Measurements from ENCODE around the gene ZNF778. TPM values are rescaled to one million over a fixed set of nuclear protein-coding genes. Genes with fewer than 3 reads are reported as not detected.

Gene ZNF778
- total and polyA plus RNA-seq, 10 of the 15 experiments (the other 5 are each of a cell fraction or from before 2014, with no cell fraction given), result 0.20 to 9.7 (median 4.1) TPM

- peaks cover 3 to 9% of the 10 kb centered on the region in 2 experiments; a peak in 3 of 4 replicates for H3K27me3 ChIP-seq (replicated peaks in 1 of 2; ENCODE audit: control insufficient read depth in 2 of 2, insufficient read depth in 2 of 2, low read length in 1 of 2)
- RAD21 ChIA-PET (ENCODE audit: unreplicated experiment), result no interaction called here
- H3K9ac ChIP-seq (ENCODE audit: control insufficient read depth, insufficient read depth, low read length), result no peak overlapping the region
- peaks cover 3% of the 10 kb centered on the region; the same call in 1 of the 3 replicates for H3K9me3 ChIP-seq (replicated peaks; ENCODE audit: control insufficient read depth, insufficient read depth, low read length)
- no peak for DNase-seq (ENCODE audit: low read depth, low spot score)
- no TSS peak for BruUV-seq (replicated peaks)
- H2AFZ ChIP-seq (ENCODE audit: control insufficient read depth, low read depth, low read length), result no peak overlapping the region
- no peaks in the 10 kb centered on the region for H4K20me1 ChIP-seq (ENCODE audit: control insufficient read depth, insufficient read depth)
- no peaks in the 10 kb centered on the region for H3K4me1 ChIP-seq (ENCODE audit: control insufficient read depth, insufficient read depth, low read length)
- no peak overlapping the region for H3K4me2 ChIP-seq (ENCODE audit: control insufficient read depth, insufficient read depth)
- ATAC-seq, result peak; percentile 62
- H3K36me3 ChIP-seq (ENCODE audit: control insufficient read depth in 2 of 2, insufficient read depth in 2 of 2, low read length in 1 of 2), result no peaks in the 10 kb centered on the region
- H3K79me2 ChIP-seq (ENCODE audit: control insufficient read depth, insufficient read depth, low read length), result no peaks in the 10 kb centered on the region
- POLR2A ChIA-PET, result no interaction called here
- 26% methylated on average over 50 of the region's 111 CpGs for WGBS (ENCODE audit: insufficient coverage, insufficient replicate concordance, low lambda C conversion rate, missing lambda C conversion rate)
- SMC1A ChIA-PET (ENCODE audit: uncharacterized antibody, unreplicated experiment), result no interaction called here
- CTCF ChIA-PET, result no interaction called here
- in situ Hi-C loops (cut with MboI) (no loop called here), intact Hi-C loops (cut with micrococcal nuclease; ENCODE audit: unreplicated experiment) (no loop called here)
- no peak overlapping the region for H3K27ac ChIP-seq (ENCODE audit: control insufficient read depth, insufficient read depth)
- H3K4me3 ChIP-seq, result no peak overlapping the region
- TF ChIP-seq KAT2A (conservative IDR thresholded peaks at IDR 0.05; ENCODE audit: control insufficient read depth, low read depth, low read length) (no peak), EGR1 (IDR thresholded peaks at IDR 0.05; ENCODE audit: borderline replicate concordance in 1 of 2, low read depth in 2 of 2, low read length in 2 of 2) (0 out of 3 replicates have a peak, but pooled peaks of 1 of the 2 experiments have one; percentile 17), IRF4 (IDR thresholded peaks at IDR 0.05; ENCODE audit: low read depth, low read length) (no peak), POLR2AphosphoS2 (IDR thresholded peaks at IDR 0.05; ENCODE audit: low read depth, low read length) (no peak), ZZZ3 (IDR thresholded peaks at IDR 0.05; ENCODE audit: control insufficient read depth, insufficient read length, low read depth) (no peak), TAF1 (IDR thresholded peaks at IDR 0.05; ENCODE audit: borderline replicate concordance, low read depth, low read length) (no peak), ESRRA (IDR thresholded peaks at IDR 0.05; ENCODE audit: low read length) (no peak), PAX5 (IDR thresholded peaks at IDR 0.05; ENCODE audit: borderline replicate concordance, low read depth, low read length) (no peak), CTCF (IDR thresholded peaks at IDR 0.05 in 2 of 3, conservative IDR thresholded peaks at IDR 0.05 in 1 of 3; ENCODE audit: control insufficient read depth in 2 of 3, extremely low read depth in 1 of 3, insufficient read depth in 1 of 3, low read depth in 3 of 3, low read length in 3 of 3) (no peak)
- FAIRE-seq, result peak; percentile 69
Observed at GRCh38 chr16:89201439-89202377, 15.8 kb upstream of the ZNF778 start.

Data from GM12878 (cell line).